Upper lobe of right lung (tissue), 1 donor: ENCODE data around the gene ARCN1. TPM values are rescaled to one million over a fixed set of nuclear protein-coding genes. Genes with fewer than 3 reads are reported as not detected.

Experiments used
- ATAC-seq: fragments of 200-7000 bp; cut with Tn5 transposase; one replicate; pipeline ENCODE4 v1.9.1; 2020; ENCODE audit warnings: mild to moderate bottlenecking, moderate library complexity
- DNase-seq: peaks from one replicate; pipeline ENCODE4 v3.0.0-alpha.2; 2020
- H3K27ac ChIP-seq: fragments of 200-600 bp; one replicate; pipeline ENCODE4 v1.8.0; 2022
- H3K27me3 ChIP-seq: fragments of 200-600 bp; one replicate; pipeline ENCODE4 v1.8.0; 2022; ENCODE audit warnings: mild to moderate bottlenecking
- H3K36me3 ChIP-seq: fragments of 200-600 bp; one replicate; pipeline ENCODE4 v1.8.0; 2022
- H3K4me1 ChIP-seq: fragments of 200-600 bp; one replicate; pipeline ENCODE4 v1.8.0; 2022
- H3K4me3 ChIP-seq: fragments of 200-600 bp; one replicate; pipeline ENCODE4 v1.8.0; 2022; ENCODE audit warnings: mild to moderate bottlenecking
- H3K9me3 ChIP-seq: fragments of 200-600 bp; one replicate; pipeline ENCODE4 v1.8.0; 2022
- CTCF ChIP-seq: fragments of 200-600 bp; IDR thresholded peaks from one replicate; pipeline ENCODE4 v1.8.0; 2022; ENCODE audit warnings: antibody characterized with exemption
- intact Hi-C: fragments of 100-400 bp; cut with DNase I; formaldehyde crosslinking; loops from one replicate; pipeline ENCODE4 v1.11.0; 2022
- total RNA-seq: library from RNA; stranded (reverse); fragmentation: NEBNext Ultra II Directional; extraction: Animal tissue kit (Norgen Biotek cat#: 25700); gene quantifications from one replicate; pipeline ENCODE4 v1.2.1, GENCODE V29; 2021
- donor health status: DM: no; HTN: yes; CAD: no; lungs with severe emphysema.

Gene ARCN1
- total RNA-seq, 1 donor from 2014 or later: 120 TPM

DNA sequence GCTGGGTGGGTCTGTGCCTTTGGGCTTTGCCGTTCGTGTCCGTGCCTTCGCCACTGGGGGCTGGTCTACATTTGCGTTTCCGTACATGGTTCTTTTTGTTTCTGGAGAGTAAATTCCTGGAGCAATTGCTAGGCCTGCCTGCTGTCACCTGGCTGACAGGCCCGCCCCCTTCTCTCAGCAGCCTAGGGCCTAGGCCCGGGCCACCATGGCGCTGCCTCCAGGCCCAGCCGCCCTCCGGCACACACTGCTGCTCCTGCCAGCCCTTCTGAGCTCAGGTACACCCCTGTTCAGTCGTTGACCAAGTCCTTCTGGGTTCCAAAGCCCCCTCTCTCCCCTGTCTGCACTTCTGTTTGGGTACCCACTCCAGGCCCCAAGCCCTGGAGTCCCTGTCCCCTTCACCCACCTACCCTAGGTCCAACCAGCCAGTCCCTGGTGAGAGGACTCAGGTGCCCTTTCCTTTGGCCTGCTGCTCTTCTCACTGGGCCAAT is 40.6 kb upstream of the ARCN1 start:
- ATAC-seq (no peak), DNase-seq (no peak)
- intact Hi-C loops: no loop called here

GRCh38 chr11:118532091-118532490 is 40.1 kb upstream of the ARCN1 start:
- no peaks in the 10 kb centered on the region for H3K36me3 ChIP-seq
- no peak overlapping the region for H3K27ac ChIP-seq
- TF ChIP-seq CTCF: no peak
- H3K27me3 ChIP-seq: no peaks in the 10 kb centered on the region
- DNase-seq: no peak
- H3K9me3 ChIP-seq: no peaks in the 10 kb centered on the region
- no peak for ATAC-seq
- H3K4me3 ChIP-seq: peak overlapping the region; percentile 76
- H3K4me1 ChIP-seq: peaks cover 12% of the 10 kb centered on the region
- intact Hi-C loops: no loop called here

More for the DNA sequence above, 40.6 kb upstream of the ARCN1 start:
- Histone ChIP-seq H3K4me1 (peaks cover 15% of the 10 kb centered on the region), H3K36me3 (no peaks in the 10 kb centered on the region), H3K9me3 (no peaks in the 10 kb centered on the region), H3K27me3 (no peaks in the 10 kb centered on the region), H3K27ac (peak overlapping the region; percentile 70), H3K4me3 (peak overlapping the region; percentile 76)
- TF ChIP-seq CTCF: no peak

DNA sequence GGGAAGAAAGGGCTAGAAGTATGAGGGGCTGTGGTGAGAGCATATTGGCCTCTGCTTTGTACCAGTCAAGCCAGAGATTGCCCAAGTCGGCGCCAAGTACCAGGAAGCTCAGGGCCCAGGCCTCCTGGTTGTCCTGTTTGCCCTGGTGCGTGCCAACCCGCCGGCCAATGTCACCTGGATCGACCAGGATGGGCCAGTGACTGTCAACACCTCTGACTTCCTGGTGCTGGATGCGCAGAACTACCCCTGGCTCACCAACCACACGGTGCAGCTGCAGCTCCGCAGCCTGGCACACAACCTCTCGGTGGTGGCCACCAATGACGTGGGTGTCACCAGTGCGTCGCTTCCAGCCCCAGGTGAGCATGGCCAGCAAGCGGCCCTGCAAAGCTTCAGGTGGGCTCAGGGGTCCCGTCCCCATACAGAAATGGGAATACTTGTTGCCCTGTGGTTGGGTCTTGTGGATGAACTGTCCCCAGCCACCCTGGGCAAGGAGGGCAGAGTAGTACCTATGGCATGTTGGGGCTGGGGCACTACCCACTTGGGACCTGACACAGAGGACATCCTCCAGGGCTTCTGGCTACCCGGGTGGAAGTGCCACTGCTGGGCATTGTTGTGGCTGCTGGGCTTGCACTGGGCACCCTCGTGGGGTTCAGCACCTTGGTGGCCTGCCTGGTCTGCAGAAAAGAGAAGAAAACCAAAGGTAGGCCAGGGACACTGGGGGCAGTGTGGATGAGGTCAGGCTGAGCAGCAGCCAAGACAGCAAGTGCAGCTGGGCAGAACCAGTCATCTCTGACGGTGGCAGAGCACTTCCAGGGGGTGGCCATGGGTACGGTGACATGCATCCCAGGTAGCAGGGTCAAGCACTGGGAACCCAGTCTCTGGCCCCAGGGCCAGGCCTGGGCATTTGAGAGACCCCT is 39.1 kb upstream of the ARCN1 start:
- ATAC-seq (no peak), DNase-seq (no peak)
- no peaks in the 10 kb centered on the region for H3K36me3 ChIP-seq
- intact Hi-C loops: no loop called here
- H3K4me3 ChIP-seq: no peak overlapping the region
- TF ChIP-seq CTCF: no peak
- peaks cover 12% of the 10 kb centered on the region for H3K4me1 ChIP-seq
- no peaks in the 10 kb centered on the region for H3K9me3 ChIP-seq
- H3K27me3 ChIP-seq: no peaks in the 10 kb centered on the region
- H3K27ac ChIP-seq: no peak overlapping the region

DNA sequence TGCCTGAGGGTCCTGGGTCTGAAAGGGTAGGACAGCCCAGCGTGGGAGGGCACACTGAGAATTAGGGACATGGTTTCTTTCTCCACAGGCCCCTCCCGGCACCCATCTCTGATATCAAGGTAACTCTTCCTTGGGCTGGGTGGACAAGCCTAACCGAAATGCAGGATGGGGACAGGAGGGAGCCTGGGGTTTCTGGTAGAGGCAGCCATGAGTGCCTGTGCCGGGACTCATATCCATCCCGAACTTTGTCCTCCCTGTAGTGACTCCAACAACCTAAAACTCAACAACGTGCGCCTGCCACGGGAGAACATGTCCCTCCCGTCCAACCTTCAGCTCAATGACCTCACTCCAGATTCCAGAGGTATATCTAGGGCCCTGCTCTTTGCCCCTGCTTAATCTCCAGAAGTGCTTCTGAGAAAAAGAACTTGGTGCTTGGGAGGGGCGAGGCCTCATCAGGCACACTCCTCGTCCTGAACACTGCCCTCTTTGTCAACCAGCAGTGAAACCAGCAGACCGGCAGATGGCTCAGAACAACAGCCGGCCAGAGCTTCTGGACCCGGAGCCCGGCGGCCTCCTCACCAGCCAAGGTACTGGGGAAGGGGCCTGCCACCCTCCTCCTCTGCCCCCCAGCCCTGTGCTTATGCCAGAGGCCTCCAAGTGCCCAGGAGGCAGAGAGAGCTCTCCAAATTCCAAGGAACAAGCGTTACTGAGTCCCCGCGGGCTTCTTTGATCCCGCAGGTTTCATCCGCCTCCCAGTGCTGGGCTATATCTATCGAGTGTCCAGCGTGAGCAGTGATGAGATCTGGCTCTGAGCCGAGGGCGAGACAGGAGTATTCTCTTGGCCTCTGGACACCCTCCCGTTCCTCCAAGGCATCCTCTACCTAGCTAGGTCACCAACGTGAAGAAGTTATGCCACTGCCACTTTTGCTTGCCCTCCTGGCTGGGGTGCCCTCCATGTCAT is 38.2 kb upstream of the ARCN1 start:
- ATAC-seq (peak; percentile 20), DNase-seq (no peak)
- Histone ChIP-seq H3K4me1 (peaks cover 12% of the 10 kb centered on the region), H3K27me3 (no peaks in the 10 kb centered on the region), H3K36me3 (no peaks in the 10 kb centered on the region), H3K4me3 (no peak overlapping the region), H3K27ac (no peak overlapping the region), H3K9me3 (no peaks in the 10 kb centered on the region)
- TF ChIP-seq CTCF: no peak
- intact Hi-C loops: no loop called here

- intact Hi-C loops: no loop called here
- Histone ChIP-seq H3K36me3 (no peaks in the 10 kb centered on the region), H3K27me3 (no peaks in the 10 kb centered on the region), H3K9me3 (no peaks in the 10 kb centered on the region), H3K4me3 (no peak overlapping the region), H3K4me1 (peaks cover 5% of the 10 kb centered on the region), H3K27ac (no peak overlapping the region)
- ATAC-seq (no peak), DNase-seq (no peak)
- no peak for TF ChIP-seq CTCF
Observed at GRCh38 chr11:118535261-118535660, 36.9 kb upstream of the ARCN1 start.
